OCI-LY3 (cell line): Measurements from ENCODE around the gene DEPDC7.

Experiments used
- H2AFZ ChIP-seq: fragments of 200-600, 300-600 bp; shearing (Covaris generic); 2 replicates; pipeline ENCODE4 v1.6.0; 2014; ENCODE audit warnings: antibody characterized with exemption, low read depth, low read length
- H3K27ac ChIP-seq: fragments of 200-600, 300-600 bp; sonication (generic); 2 replicates; pipeline ENCODE4 v1.5.1; 2014; ENCODE audit warnings: mild to moderate bottlenecking, low read length, moderate library complexity, mixed read lengths
- H3K27me3 ChIP-seq: fragments of 200-600, 300-600 bp; sonication (generic); 2 replicates; pipeline ENCODE4 v1.6.1; 2014; ENCODE audit warnings: low read depth, low read length, mixed read lengths
- H3K36me3 ChIP-seq: fragments of 200-600, 300-600 bp; sonication (generic); replicated peaks from 2 replicates; pipeline ENCODE3; 2014; ENCODE audit warnings: low read depth, low read length, mixed read lengths
- H3K4me1 ChIP-seq: fragments of 300-600, 200-600 bp; sonication (generic); 2 replicates; pipeline ENCODE4 v1.6.1; 2014; ENCODE audit warnings: low read length, mixed read lengths
- H3K4me2 ChIP-seq: fragments of 200-600, 300-600 bp; sonication (generic); 2 replicates; pipeline ENCODE4 v1.6.1; 2014; ENCODE audit warnings: low read length, mixed read lengths
- H3K4me3 ChIP-seq: fragments of 300-600, 200-600 bp; sonication (generic); 2 replicates; pipeline ENCODE4 v1.5.1; 2014; ENCODE audit warnings: antibody characterized with exemption, mild to moderate bottlenecking, low read length, moderate library complexity
- H3K79me2 ChIP-seq: fragments of 300-600, 200-600 bp; shearing (Covaris generic); 2 replicates; pipeline ENCODE4 v1.6.1; 2014; ENCODE audit warnings: mild to moderate bottlenecking, low read length, mixed read lengths
- H3K9ac ChIP-seq: fragments of 300-600, 200-600 bp; shearing (Covaris generic); 2 replicates; pipeline ENCODE4 v1.6.0; 2014; ENCODE audit warnings: mild to moderate bottlenecking, low read length, moderate library complexity
- H3K9me3 ChIP-seq: fragments of 200-600, 300-600 bp; shearing (Covaris generic); 2 replicates; pipeline ENCODE4 v1.6.1; 2014; ENCODE audit warnings: low read length, mixed read lengths; ENCODE audit not compliant: insufficient read depth
- H4K20me1 ChIP-seq: fragments of 200-600, 300-600 bp; sonication (generic); 2 replicates; pipeline ENCODE4 v1.6.1; 2016; ENCODE audit warnings: low read length, mixed read lengths; ENCODE audit not compliant: insufficient read depth
- CTCF ChIP-seq: fragments of 200-600, 300-600 bp; sonication (generic); IDR thresholded peaks from 2 replicates; pipeline ENCODE4 v1.5.1; 2014; ENCODE audit warnings: antibody characterized with exemption, low read length, low read depth
- EZH2phosphoT487 ChIP-seq: fragments of 200-600 bp; shearing (Covaris generic); IDR thresholded peaks from 2 replicates; pipeline ENCODE4 v1.6.1; 2018; ENCODE audit warnings: antibody characterized with exemption, mixed run types, low read depth

DEPDC7 gene

DNA sequence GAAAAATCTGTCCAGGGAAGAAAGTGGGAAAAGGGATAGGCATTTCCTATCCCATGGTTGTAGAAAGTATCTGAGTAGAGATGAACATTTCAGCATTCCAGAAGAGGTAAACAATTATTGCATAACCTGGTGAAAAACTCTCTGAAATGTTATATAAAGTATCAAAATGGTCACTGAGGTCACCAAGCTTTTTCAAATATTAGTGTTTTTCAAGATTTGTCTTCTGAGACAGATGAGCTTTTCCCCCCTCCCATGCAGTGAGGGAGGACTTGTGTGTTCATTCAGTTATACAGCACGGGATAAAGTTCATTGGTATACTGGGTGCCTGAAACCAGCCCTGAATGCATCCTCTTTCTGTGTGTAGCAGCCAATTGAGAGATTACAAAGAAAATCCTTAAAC lies 1.9 kb upstream of the DEPDC7 start:
- H3K4me1 ChIP-seq, result peaks cover 14% of the 10 kb centered on the region

DNA sequence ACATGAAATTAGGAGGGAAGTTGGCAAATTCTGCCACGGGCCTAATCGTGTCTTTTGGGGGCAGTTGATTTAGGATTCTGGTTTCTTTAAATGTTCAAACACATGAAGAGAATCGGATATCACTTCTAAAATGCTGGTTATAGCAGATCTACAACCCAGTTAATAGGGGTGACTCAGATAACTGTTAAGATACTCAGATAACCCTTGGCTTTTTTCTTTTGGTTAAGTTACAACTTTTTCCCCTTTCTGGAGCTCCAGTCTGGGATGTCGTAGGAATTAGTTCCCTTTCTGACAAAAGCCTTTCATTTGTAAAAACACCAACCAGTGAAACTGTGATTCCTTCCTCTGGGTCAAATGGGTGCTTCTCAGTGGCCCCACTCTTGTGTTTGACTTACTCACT lies 976 bp downstream of the DEPDC7 start:
- Histone ChIP-seq H3K4me1 (peaks cover 5% of the 10 kb centered on the region), H3K27ac (no peak overlapping the region), H3K9ac (no peak overlapping the region), H3K4me2 (no peak overlapping the region), H3K9me3 (no peaks in the 10 kb centered on the region), H3K27me3 (peaks cover 20% of the 10 kb centered on the region), H3K4me3 (no peak overlapping the region), H4K20me1 (no peaks in the 10 kb centered on the region), H3K79me2 (no peaks in the 10 kb centered on the region), H2AFZ (no peak overlapping the region), H3K36me3 (no peaks in the 10 kb centered on the region)
- no peak for TF ChIP-seq CTCF

More for the DNA sequence above, 1.9 kb upstream of the DEPDC7 start:
- H4K20me1 ChIP-seq, result no peaks in the 10 kb centered on the region
- no peak overlapping the region for H3K27ac ChIP-seq
- no peaks in the 10 kb centered on the region for H3K36me3 ChIP-seq
- peaks cover 19% of the 10 kb centered on the region for H3K27me3 ChIP-seq
- TF ChIP-seq EZH2phosphoT487, result no peak
- no peak for TF ChIP-seq CTCF
- H3K79me2 ChIP-seq, result no peaks in the 10 kb centered on the region
- no peak overlapping the region for H3K4me2 ChIP-seq
- no peak overlapping the region for H2AFZ ChIP-seq
- no peak overlapping the region for H3K4me3 ChIP-seq
- no peaks in the 10 kb centered on the region for H3K9me3 ChIP-seq
- no peak overlapping the region for H3K9ac ChIP-seq

DNA sequence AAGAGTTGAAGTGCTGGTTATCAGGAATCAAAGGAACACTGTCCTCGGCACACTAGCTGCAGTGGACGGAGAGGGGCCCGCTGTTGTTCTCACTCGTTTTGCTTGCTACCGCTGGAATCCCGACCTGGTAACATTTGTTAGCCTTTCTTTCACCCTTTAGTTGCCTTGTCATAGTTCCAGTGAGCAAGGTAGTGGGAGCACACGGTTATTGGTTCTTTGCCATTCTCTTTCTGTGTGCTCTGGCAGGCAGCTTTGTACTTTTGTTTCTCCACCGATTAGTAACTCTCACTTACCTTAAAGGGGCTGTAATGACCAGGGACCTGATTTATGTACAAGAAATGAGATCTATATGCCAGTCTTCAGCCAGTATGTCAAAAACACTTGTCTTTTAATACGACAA lies 1.8 kb downstream of the DEPDC7 start:
- H3K9me3 ChIP-seq, result no peaks in the 10 kb centered on the region
- H3K9ac ChIP-seq, result no peak overlapping the region
- H4K20me1 ChIP-seq, result no peaks in the 10 kb centered on the region
- H3K36me3 ChIP-seq, result no peaks in the 10 kb centered on the region
- no peaks in the 10 kb centered on the region for H3K4me1 ChIP-seq
- TF ChIP-seq CTCF (no peak), EZH2phosphoT487 (no peak)
- peaks cover 20% of the 10 kb centered on the region for H3K27me3 ChIP-seq
- no peak overlapping the region for H2AFZ ChIP-seq
- no peaks in the 10 kb centered on the region for H3K79me2 ChIP-seq
- H3K4me3 ChIP-seq, result no peak overlapping the region
- no peak overlapping the region for H3K27ac ChIP-seq
- no peak overlapping the region for H3K4me2 ChIP-seq

GRCh38 chr11:33017965-33018364 lies 2.3 kb downstream of the DEPDC7 start:
- no peaks in the 10 kb centered on the region for H3K36me3 ChIP-seq
- H3K9ac ChIP-seq, result no peak overlapping the region
- no peak overlapping the region for H3K4me2 ChIP-seq
- no peak overlapping the region for H3K4me3 ChIP-seq
- no peaks in the 10 kb centered on the region for H3K79me2 ChIP-seq
- H4K20me1 ChIP-seq, result no peaks in the 10 kb centered on the region
- peaks cover 20% of the 10 kb centered on the region for H3K27me3 ChIP-seq
- H3K4me1 ChIP-seq, result no peaks in the 10 kb centered on the region
- no peak overlapping the region for H2AFZ ChIP-seq
- no peak overlapping the region for H3K27ac ChIP-seq
- no peaks in the 10 kb centered on the region for H3K9me3 ChIP-seq
- TF ChIP-seq CTCF, result no peak
- no peak for TF ChIP-seq EZH2phosphoT487
